Raji (cell line): ENCODE measurements around the gene RALGAPA2.

Experiments
- POLR2A ChIP-seq: IDR thresholded peaks from 2 replicates; pipeline ENCODE4 v1.6.1; 2011; ENCODE audit warnings: low read depth, low read length, control low read depth; ENCODE audit not compliant: insufficient read depth

The RALGAPA2 gene

GRCh38 chr20:20734475-20734948, 22.1 kb upstream of the RALGAPA2 start:
- no peak for TF ChIP-seq POLR2A

GRCh38 chr20:20733943-20734342, 21.5 kb upstream of the RALGAPA2 start:
- no peak for TF ChIP-seq POLR2A

GRCh38 chr20:20732641-20733040, 20.2 kb upstream of the RALGAPA2 start:
- TF ChIP-seq POLR2A: no peak

GRCh38 chr20:20731945-20732296, 19.5 kb upstream of the RALGAPA2 start:
- no peak for TF ChIP-seq POLR2A

GRCh38 chr20:20731000-20731944, 18.8 kb upstream of the RALGAPA2 start:
- TF ChIP-seq POLR2A: no peak

- no peak for TF ChIP-seq POLR2A
Observed at GRCh38 chr20:20729563-20729962, 17.1 kb upstream of the RALGAPA2 start.

GRCh38 chr20:20721489-20721888, 9.0 kb upstream of the RALGAPA2 start:
- TF ChIP-seq POLR2A: no peak

GRCh38 chr20:20720158-20720557, 7.7 kb upstream of the RALGAPA2 start:
- TF ChIP-seq POLR2A: no peak

GRCh38 chr20:20719411-20719810, 7.0 kb upstream of the RALGAPA2 start:
- TF ChIP-seq POLR2A: no peak

- TF ChIP-seq POLR2A: no peak
Observed at GRCh38 chr20:20713244-20713765, 861 bp upstream of the RALGAPA2 start.

GRCh38 chr20:20712004-20712473, 405 bp downstream of the RALGAPA2 start:
- no peak for TF ChIP-seq POLR2A

- no peak for TF ChIP-seq POLR2A
Observed at GRCh38 chr20:20711413-20711812, 1.0 kb downstream of the RALGAPA2 start.

GRCh38 chr20:20710443-20711315, 1.8 kb downstream of the RALGAPA2 start:
- TF ChIP-seq POLR2A: no peak

- no peak for TF ChIP-seq POLR2A
Observed at GRCh38 chr20:20709887-20710286, 2.6 kb downstream of the RALGAPA2 start.

GRCh38 chr20:20706285-20706684, 6.2 kb downstream of the RALGAPA2 start:
- no peak for TF ChIP-seq POLR2A
